Measurements from ENCODE around the gene SORCS2. TPM values are rescaled to one million over a fixed set of nuclear protein-coding genes. Genes with fewer than 3 reads are reported as not detected.

Gene SORCS2
- total RNA-seq, 1 experiment from 2014 or later, result 4.1 TPM

DNA sequence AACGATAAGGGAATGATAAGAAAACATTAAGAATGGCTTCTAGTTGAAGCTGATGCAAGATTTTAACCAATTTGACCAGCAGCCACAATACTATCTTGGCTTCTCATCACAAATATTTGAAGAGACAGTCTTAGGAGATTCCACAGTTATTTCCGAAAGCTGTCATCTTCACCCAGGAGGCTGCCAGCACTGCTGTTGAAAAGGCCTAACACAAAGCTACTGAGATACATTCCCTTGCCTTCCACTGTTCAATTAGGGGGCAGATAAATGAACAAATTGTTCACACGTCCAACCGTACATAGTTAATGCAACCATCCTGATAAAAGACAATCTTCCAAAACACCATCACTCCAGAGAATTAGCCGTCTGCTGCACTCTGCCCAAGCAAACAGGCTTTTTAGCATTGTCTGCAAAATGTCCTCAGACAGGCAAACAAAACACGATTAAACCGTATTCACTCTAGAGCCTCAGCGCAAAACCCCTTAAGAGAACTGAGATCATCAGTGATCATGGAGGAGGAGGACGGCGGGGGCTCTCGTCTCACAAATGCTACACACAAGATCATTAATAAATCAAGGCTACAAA is 432.1 kb downstream of the SORCS2 start:
- Histone ChIP-seq H3F3A (ENCODE audit: low read length, unreplicated experiment) (no peaks in the 10 kb centered on the region), H3K4me2 (ENCODE audit: low read length) (no peak overlapping the region), H3K4me3 (ENCODE audit: low read length) (no peak overlapping the region), H4K20me1 (ENCODE audit: low read length) (no peaks in the 10 kb centered on the region), H3K4me1 (ENCODE audit: insufficient read depth, low read length) (no peaks in the 10 kb centered on the region), H3K9ac (ENCODE audit: low read length) (no peak overlapping the region), H2AFZ (ENCODE audit: low read length) (no peak overlapping the region), H3K27ac (ENCODE audit: low read length) (no peak overlapping the region), H3K36me3 (ENCODE audit: low read depth, low read length) (no peaks in the 10 kb centered on the region), H3K9me2 (replicated peaks; ENCODE audit: low read length) (no peaks in the 10 kb centered on the region), H3K27me3 (ENCODE audit: low read length) (no peaks in the 10 kb centered on the region), H3K79me2 (ENCODE audit: low read length) (no peaks in the 10 kb centered on the region), H3K9me3 (ENCODE audit: low read length) (no peaks in the 10 kb centered on the region)
- no TSS peak for BruUV-seq (replicated peaks)
- intact Hi-C loops (cut with micrococcal nuclease), result no loop called here
- TF ChIP-seq EZH2 (IDR thresholded peaks at IDR 0.05; ENCODE audit: low read length, unreplicated experiment) (no peak), EZH2phosphoT487 (IDR thresholded peaks at IDR 0.05; ENCODE audit: borderline replicate concordance, low read length) (no peak)
- TF ChIP-seq, protein P1, sequence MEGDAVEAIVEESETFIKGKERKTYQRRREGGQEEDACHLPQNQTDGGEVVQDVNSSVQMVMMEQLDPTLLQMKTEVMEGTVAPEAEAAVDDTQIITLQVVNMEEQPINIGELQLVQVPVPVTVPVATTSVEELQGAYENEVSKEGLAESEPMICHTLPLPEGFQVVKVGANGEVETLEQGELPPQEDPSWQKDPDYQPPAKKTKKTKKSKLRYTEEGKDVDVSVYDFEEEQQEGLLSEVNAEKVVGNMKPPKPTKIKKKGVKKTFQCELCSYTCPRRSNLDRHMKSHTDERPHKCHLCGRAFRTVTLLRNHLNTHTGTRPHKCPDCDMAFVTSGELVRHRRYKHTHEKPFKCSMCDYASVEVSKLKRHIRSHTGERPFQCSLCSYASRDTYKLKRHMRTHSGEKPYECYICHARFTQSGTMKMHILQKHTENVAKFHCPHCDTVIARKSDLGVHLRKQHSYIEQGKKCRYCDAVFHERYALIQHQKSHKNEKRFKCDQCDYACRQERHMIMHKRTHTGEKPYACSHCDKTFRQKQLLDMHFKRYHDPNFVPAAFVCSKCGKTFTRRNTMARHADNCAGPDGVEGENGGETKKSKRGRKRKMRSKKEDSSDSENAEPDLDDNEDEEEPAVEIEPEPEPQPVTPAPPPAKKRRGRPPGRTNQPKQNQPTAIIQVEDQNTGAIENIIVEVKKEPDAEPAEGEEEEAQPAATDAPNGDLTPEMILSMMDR (conservative IDR thresholded peaks at IDR 0.05; ENCODE audit: low read depth, low read length), result no peak
- ATAC-seq, result no peak
- no peak for DNase-seq
- ChIA-PET CTCF (no interaction called here), POLR2A (ENCODE audit: unreplicated experiment) (interaction anchor here (0.5 kb wide), 1 partner anchor 10 kb away, joined by 5 read pairs; no protein-coding TSS in a partner anchor)

DNA sequence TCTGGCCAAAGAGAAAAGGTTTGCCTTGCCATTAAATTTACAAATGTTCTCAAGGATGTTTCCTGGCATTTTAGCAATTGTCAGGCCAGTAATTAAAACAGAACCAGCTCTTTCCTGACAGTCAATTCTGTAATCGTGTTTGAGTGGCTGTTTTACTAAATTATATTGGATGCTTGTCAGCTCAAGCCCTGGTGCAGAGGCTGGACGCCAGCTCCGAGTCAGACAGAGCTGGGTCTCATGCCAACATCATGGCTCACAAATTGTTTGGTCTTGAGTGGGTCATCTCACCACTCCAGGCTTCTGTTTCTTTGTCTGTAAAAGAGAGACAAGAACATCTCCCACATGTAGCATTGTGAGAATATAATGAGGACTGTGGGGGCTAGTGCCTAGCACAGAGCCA is 432.7 kb downstream of the SORCS2 start:
- ChIA-PET CTCF (no interaction called here), POLR2A (ENCODE audit: unreplicated experiment) (no interaction called here)
- Histone ChIP-seq H3K79me2 (ENCODE audit: low read length) (no peaks in the 10 kb centered on the region), H2AFZ (ENCODE audit: low read length) (no peak overlapping the region), H3K4me2 (ENCODE audit: low read length) (no peak overlapping the region), H3K27ac (ENCODE audit: low read length) (no peak overlapping the region), H3K9me2 (replicated peaks; ENCODE audit: low read length) (no peaks in the 10 kb centered on the region), H3K36me3 (ENCODE audit: low read depth, low read length) (no peaks in the 10 kb centered on the region), H3K4me1 (ENCODE audit: insufficient read depth, low read length) (peaks cover 4% of the 10 kb centered on the region), H3F3A (ENCODE audit: low read length, unreplicated experiment) (no peaks in the 10 kb centered on the region), H3K9ac (ENCODE audit: low read length) (no peak overlapping the region), H3K9me3 (ENCODE audit: low read length) (no peaks in the 10 kb centered on the region), H3K27me3 (ENCODE audit: low read length) (no peaks in the 10 kb centered on the region), H4K20me1 (ENCODE audit: low read length) (no peaks in the 10 kb centered on the region), H3K4me3 (ENCODE audit: low read length) (no peak overlapping the region)
- no TSS peak for BruUV-seq (replicated peaks)
- TF ChIP-seq EZH2phosphoT487 (IDR thresholded peaks at IDR 0.05; ENCODE audit: borderline replicate concordance, low read length) (no peak), EZH2 (IDR thresholded peaks at IDR 0.05; ENCODE audit: low read length, unreplicated experiment) (no peak)
- TF ChIP-seq, protein P1 (conservative IDR thresholded peaks at IDR 0.05; ENCODE audit: low read depth, low read length), result no peak
- DNase-seq, result peak; percentile 30
- ATAC-seq, result no peak
- intact Hi-C loops (cut with micrococcal nuclease), result no loop called here

DNA sequence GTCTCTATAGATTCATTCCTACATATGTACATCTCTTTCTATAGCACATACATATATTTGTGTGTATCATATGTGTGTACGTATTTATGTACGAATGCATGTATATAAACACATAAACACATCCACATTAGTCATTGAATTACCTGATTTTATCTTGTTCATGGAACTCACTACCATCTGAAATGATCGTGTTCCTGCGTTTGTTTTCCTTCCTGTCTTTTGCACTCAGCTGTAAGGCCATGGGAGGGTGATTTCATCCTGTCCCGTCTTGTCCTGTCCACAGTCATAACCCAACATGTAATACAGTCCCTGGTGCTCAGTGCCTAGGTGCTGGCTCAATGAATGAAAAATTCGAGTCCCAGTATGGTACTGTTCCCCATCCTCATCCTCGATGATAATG is 434.2 kb downstream of the SORCS2 start:
- POLR2A ChIA-PET (ENCODE audit: unreplicated experiment), result no interaction called here
- no peak overlapping the region for H3K9ac ChIP-seq (ENCODE audit: low read length)
- no peaks in the 10 kb centered on the region for H3F3A ChIP-seq (ENCODE audit: low read length, unreplicated experiment)
- H3K36me3 ChIP-seq (ENCODE audit: low read depth, low read length), result no peaks in the 10 kb centered on the region
- CTCF ChIA-PET, result no interaction called here
- no peaks in the 10 kb centered on the region for H3K9me2 ChIP-seq (replicated peaks; ENCODE audit: low read length)
- no TSS peak for BruUV-seq (replicated peaks)
- H4K20me1 ChIP-seq (ENCODE audit: low read length), result no peaks in the 10 kb centered on the region
- H3K4me2 ChIP-seq (ENCODE audit: low read length), result no peak overlapping the region
- no peak overlapping the region for H3K27ac ChIP-seq (ENCODE audit: low read length)
- H3K4me1 ChIP-seq (ENCODE audit: insufficient read depth, low read length), result peaks cover 17% of the 10 kb centered on the region
- ATAC-seq (no peak), DNase-seq (no peak)
- no peaks in the 10 kb centered on the region for H3K9me3 ChIP-seq (ENCODE audit: low read length)
- TF ChIP-seq EZH2 (IDR thresholded peaks at IDR 0.05; ENCODE audit: low read length, unreplicated experiment) (no peak), EZH2phosphoT487 (IDR thresholded peaks at IDR 0.05; ENCODE audit: borderline replicate concordance, low read length) (no peak)
- TF ChIP-seq, protein P1 (conservative IDR thresholded peaks at IDR 0.05; ENCODE audit: low read depth, low read length), result no peak
- H3K4me3 ChIP-seq (ENCODE audit: low read length), result no peak overlapping the region
- no peak overlapping the region for H2AFZ ChIP-seq (ENCODE audit: low read length)
- intact Hi-C loops (cut with micrococcal nuclease), result no loop called here
- H3K79me2 ChIP-seq (ENCODE audit: low read length), result no peaks in the 10 kb centered on the region
- H3K27me3 ChIP-seq (ENCODE audit: low read length), result no peaks in the 10 kb centered on the region

All from PC-3 (cell line).